ENCODE results near the gene AP2B1. TPM values are rescaled to one million over a fixed set of nuclear protein-coding genes. Genes with fewer than 3 reads are reported as not detected.
"Not testable (repeated sequence)": the region's sequence is repeated elsewhere in the genome, so short reads cannot be mapped to it uniquely, and the experiment has no call there.

Gene AP2B1
- total RNA-seq, 1 donor from 2014 or later: 156 TPM

DNA sequence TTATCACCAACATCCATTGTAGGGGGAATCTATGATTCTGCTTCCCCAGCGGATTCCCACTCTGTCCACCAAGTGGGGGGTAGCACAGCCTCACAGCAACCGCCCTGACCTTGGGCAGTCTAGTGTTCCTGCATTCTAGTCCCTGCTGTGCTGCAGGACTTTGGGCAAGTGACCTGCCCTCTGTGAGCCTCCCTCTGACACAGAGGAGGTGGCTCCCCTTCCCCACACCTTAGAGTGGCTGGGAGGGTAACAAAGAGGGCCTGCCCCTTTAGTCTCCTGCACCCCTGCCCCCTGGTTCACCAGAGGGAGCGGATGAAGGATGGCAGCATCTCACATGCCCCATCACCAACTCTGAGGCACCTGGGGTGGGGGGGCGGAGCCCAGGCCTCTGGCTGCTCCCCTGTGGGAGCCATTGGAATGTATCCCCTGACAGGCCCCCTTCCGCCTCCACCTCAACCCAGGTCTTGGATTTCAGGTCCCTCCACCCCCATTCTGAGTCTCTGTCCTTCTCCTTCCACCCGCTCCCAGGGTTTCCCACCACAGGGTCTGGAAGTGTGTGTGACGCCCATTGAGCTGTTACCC is 155.9 kb downstream of the AP2B1 start:
- peaks cover 29% of the 10 kb centered on the region for H3K27me3 Mint-ChIP-seq (ENCODE audit: insufficient read depth)
- no peak overlapping the region for H3K27ac Mint-ChIP-seq
- peaks cover under 1% of the 10 kb centered on the region for H3K4me1 Mint-ChIP-seq (ENCODE audit: low read depth)
- no peak for DNase-seq (ENCODE audit: low spot score)
- H3K36me3 Mint-ChIP-seq (ENCODE audit: low read depth): no peaks in the 10 kb centered on the region
- no peak overlapping the region for H3K4me3 Mint-ChIP-seq
- intact Hi-C loops (cut with micrococcal nuclease): loop anchor here (10.0 kb wide), 1 partner anchor 498 kb away; the partner anchor contains the start of gene SLFN5
- H3K9me3 Mint-ChIP-seq: no peaks in the 10 kb centered on the region

GRCh38 chr17:35743626-35744328 is 156.7 kb downstream of the AP2B1 start:
- no peaks in the 10 kb centered on the region for H3K9me3 Mint-ChIP-seq
- no peak for DNase-seq (ENCODE audit: low spot score)

DNA sequence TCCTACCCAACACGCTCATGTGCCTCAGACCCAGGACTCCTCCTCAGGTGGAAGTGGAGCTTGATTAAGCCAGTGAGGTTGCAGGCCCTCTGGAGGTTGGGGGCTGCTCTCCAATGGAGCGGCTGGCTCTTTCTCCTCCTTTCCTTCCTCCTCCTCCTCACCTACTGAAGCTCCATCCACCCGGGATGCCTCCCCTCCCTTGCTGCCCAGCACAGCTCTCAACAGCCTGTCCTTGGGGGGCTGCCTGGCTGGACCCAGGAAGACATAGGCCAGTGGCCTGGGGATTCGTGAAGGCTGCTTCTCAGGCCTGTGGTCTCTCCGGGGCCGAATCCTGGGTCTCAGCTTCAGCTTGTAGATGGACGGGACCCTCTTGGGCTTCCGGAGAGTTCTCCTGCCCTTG is 157.7 kb downstream of the AP2B1 start:
- H3K27ac Mint-ChIP-seq: no peak overlapping the region
- intact Hi-C loops (cut with micrococcal nuclease): loop anchor here (10.0 kb wide), 1 partner anchor 500 kb away; the partner anchor contains the start of gene SLFN5
- no peaks in the 10 kb centered on the region for H3K9me3 Mint-ChIP-seq
- DNase-seq (ENCODE audit: low spot score): no peak
- no peak overlapping the region for H3K4me3 Mint-ChIP-seq
- no peaks in the 10 kb centered on the region for H3K36me3 Mint-ChIP-seq (ENCODE audit: low read depth)
- H3K4me1 Mint-ChIP-seq (ENCODE audit: low read depth): peaks cover 13% of the 10 kb centered on the region
- peaks cover 35% of the 10 kb centered on the region for H3K27me3 Mint-ChIP-seq (ENCODE audit: insufficient read depth)

More at GRCh38 chr17:35743626-35744328, 156.7 kb downstream of the AP2B1 start:
- Mint-ChIP-seq H3K4me1 (ENCODE audit: low read depth) (peaks cover 9% of the 10 kb centered on the region), H3K27me3 (ENCODE audit: insufficient read depth) (peaks cover 32% of the 10 kb centered on the region), H3K27ac (no peak overlapping the region), H3K36me3 (ENCODE audit: low read depth) (no peaks in the 10 kb centered on the region), H3K4me3 (no peak overlapping the region)
- intact Hi-C loops (cut with micrococcal nuclease): loop anchor here (10.0 kb wide), 1 partner anchor 499 kb away; the partner anchor contains the start of gene SLFN5

DNA sequence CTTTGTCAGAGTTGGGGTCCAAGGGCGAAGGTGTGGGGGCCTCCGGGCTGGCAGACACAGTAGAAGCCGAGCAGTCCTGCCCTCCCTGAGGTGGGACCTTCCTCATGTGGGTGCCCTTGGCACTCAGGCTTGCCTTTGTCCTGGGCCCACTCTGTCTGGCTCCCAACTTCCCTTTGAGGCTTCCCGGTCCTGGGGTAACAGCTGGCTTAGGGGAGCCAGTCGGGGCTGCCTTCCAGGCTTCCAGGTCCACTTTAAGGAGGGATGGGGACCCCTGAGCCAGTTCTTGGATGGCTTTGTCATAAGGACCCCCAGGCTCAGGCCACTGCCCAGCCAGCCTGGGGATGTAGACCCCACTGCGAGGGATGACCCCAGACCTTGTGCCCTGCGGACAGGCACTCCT is 158.1 kb downstream of the AP2B1 start:
- H3K27me3 Mint-ChIP-seq (ENCODE audit: insufficient read depth): peaks cover 37% of the 10 kb centered on the region
- no peaks in the 10 kb centered on the region for H3K36me3 Mint-ChIP-seq (ENCODE audit: low read depth)
- intact Hi-C loops (cut with micrococcal nuclease): loop anchor here (10.0 kb wide), 1 partner anchor 500 kb away; the partner anchor contains the start of gene SLFN5
- H3K4me1 Mint-ChIP-seq (ENCODE audit: low read depth): peaks cover 13% of the 10 kb centered on the region
- H3K9me3 Mint-ChIP-seq: no peaks in the 10 kb centered on the region
- H3K27ac Mint-ChIP-seq: no peak overlapping the region
- DNase-seq (ENCODE audit: low spot score): no peak
- no peak overlapping the region for H3K4me3 Mint-ChIP-seq

DNA sequence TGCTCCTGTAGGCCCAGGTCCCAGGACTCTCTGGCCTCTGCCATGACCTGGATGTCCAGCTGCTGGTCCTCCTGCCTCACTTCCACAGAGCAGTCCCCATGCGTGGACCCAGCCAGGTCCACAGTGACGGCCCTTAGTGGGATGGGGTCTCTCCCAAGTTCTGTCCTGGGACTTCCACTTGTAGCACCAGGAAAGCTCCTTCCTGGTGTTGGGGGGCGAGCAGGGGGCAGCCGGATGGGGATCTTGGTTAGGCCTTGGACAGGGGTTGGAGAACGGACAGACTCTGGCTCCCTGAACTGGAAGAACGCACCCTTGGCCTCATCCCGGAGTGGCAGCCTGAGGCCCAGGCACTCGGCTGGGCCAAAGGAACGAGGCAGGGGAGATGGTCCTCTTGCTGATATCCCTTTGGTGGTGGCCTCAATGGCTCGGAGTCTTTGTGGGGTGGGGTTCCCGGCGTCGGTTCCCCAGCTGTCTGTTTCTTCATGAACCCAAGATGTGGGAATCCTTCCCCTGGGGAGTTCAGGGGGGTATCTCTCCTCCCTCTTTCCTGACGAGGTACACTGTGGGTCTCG is 158.7 kb downstream of the AP2B1 start:
- intact Hi-C loops (cut with micrococcal nuclease): loop anchor here (10.0 kb wide), 1 partner anchor 501 kb away; the partner anchor contains the start of gene SLFN5
- DNase-seq (ENCODE audit: low spot score): no peak
- H3K4me3 Mint-ChIP-seq: no peak overlapping the region
- H3K9me3 Mint-ChIP-seq: no peaks in the 10 kb centered on the region
- H3K36me3 Mint-ChIP-seq (ENCODE audit: low read depth): no peaks in the 10 kb centered on the region
- H3K27ac Mint-ChIP-seq: no peak overlapping the region
- H3K4me1 Mint-ChIP-seq (ENCODE audit: low read depth): peaks cover 13% of the 10 kb centered on the region
- H3K27me3 Mint-ChIP-seq (ENCODE audit: insufficient read depth): peaks cover 39% of the 10 kb centered on the region

- no peaks in the 10 kb centered on the region for H3K9me3 Mint-ChIP-seq
- H3K27me3 Mint-ChIP-seq (ENCODE audit: insufficient read depth): peaks cover 37% of the 10 kb centered on the region
These were observed 160.5 kb downstream of the AP2B1 start for GRCh38 chr17:35747540-35748017.

GRCh38 chr17:35748341-35748841 is 161.3 kb downstream of the AP2B1 start:
- H3K4me3 Mint-ChIP-seq: no peak overlapping the region
- H3K27me3 Mint-ChIP-seq (ENCODE audit: insufficient read depth): peaks cover 42% of the 10 kb centered on the region
- no peak overlapping the region for H3K27ac Mint-ChIP-seq
- no peaks in the 10 kb centered on the region for H3K9me3 Mint-ChIP-seq
- no peak for DNase-seq (ENCODE audit: low spot score)
- intact Hi-C loops (cut with micrococcal nuclease): loop anchor here (10.0 kb wide), 1 partner anchor 504 kb away; the partner anchor contains the start of gene SLFN5
- H3K4me1 Mint-ChIP-seq (ENCODE audit: low read depth): peaks cover 13% of the 10 kb centered on the region
- H3K36me3 Mint-ChIP-seq (ENCODE audit: low read depth): no peaks in the 10 kb centered on the region

More at GRCh38 chr17:35747540-35748017, 160.5 kb downstream of the AP2B1 start:
- Mint-ChIP-seq H3K4me1 (ENCODE audit: low read depth) (peaks cover 13% of the 10 kb centered on the region), H3K36me3 (ENCODE audit: low read depth) (no peaks in the 10 kb centered on the region), H3K27ac (no peak overlapping the region), H3K4me3 (no peak overlapping the region)
- peak; percentile 64 for DNase-seq (ENCODE audit: low spot score)
- intact Hi-C loops (cut with micrococcal nuclease): loop anchor here (1.0 to 10.0 kb wide), 7 partner anchors 134 to 749 kb away; partner anchors contain the start of genes NLE1 and SLFN5

GRCh38 chr17:35748979-35749378 is 161.9 kb downstream of the AP2B1 start:
- Mint-ChIP-seq H3K36me3 (ENCODE audit: low read depth) (no peaks in the 10 kb centered on the region), H3K4me1 (ENCODE audit: low read depth) (peaks cover 13% of the 10 kb centered on the region), H3K27me3 (ENCODE audit: insufficient read depth) (peaks cover 47% of the 10 kb centered on the region), H3K9me3 (no peaks in the 10 kb centered on the region), H3K27ac (no peak overlapping the region), H3K4me3 (no peak overlapping the region)
- no peak for DNase-seq (ENCODE audit: low spot score)
- intact Hi-C loops (cut with micrococcal nuclease): loop anchor here (10.0 kb wide), 1 partner anchor 504 kb away; the partner anchor contains the start of gene SLFN5

- Mint-ChIP-seq H3K36me3 (ENCODE audit: low read depth) (no peaks in the 10 kb centered on the region), H3K27me3 (ENCODE audit: insufficient read depth) (peaks cover 45% of the 10 kb centered on the region), H3K9me3 (no peaks in the 10 kb centered on the region), H3K4me3 (no peak overlapping the region), H3K4me1 (ENCODE audit: low read depth) (peaks cover 13% of the 10 kb centered on the region), H3K27ac (no peak overlapping the region)
- no peak for DNase-seq (ENCODE audit: low spot score)
- intact Hi-C loops (cut with micrococcal nuclease): loop anchor here (10.0 kb wide), 1 partner anchor 505 kb away; the partner anchor contains the start of gene SLFN5
These were observed 162.7 kb downstream of the AP2B1 start for GRCh38 chr17:35749560-35750412.

GRCh38 chr17:35750526-35751395 is 163.6 kb downstream of the AP2B1 start:
- Mint-ChIP-seq H3K4me1 (ENCODE audit: low read depth) (peaks cover 13% of the 10 kb centered on the region), H3K9me3 (no peaks in the 10 kb centered on the region), H3K27ac (no peak overlapping the region), H3K4me3 (no peak overlapping the region), H3K36me3 (ENCODE audit: low read depth) (no peaks in the 10 kb centered on the region), H3K27me3 (ENCODE audit: insufficient read depth) (peaks cover 45% of the 10 kb centered on the region)
- DNase-seq (ENCODE audit: low spot score): no peak
- intact Hi-C loops (cut with micrococcal nuclease): no loop called here

DNA sequence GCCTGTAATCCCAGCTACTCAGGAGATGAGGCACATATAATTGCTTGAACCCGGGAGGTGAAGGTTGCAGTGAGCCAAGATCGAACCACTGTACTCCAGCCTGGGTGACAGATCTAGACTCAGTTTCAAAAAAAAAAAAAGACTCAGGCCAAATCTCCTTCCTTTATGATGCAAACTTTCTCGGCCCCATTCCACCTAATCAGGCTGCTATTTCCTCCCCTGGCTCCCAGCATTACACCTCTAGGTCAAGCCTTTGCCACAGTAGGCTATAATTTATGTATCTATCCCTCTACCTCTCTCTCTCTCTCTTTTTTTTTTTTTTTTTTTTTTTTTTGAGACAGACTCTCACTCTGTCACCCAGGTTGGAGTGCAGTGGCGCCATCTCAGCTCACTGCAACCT is 164.4 kb downstream of the AP2B1 start:
- Mint-ChIP-seq H3K4me1 (ENCODE audit: low read depth) (peaks cover 13% of the 10 kb centered on the region), H3K27me3 (ENCODE audit: insufficient read depth) (peaks cover 45% of the 10 kb centered on the region)
- H3K4me3 Mint-ChIP-seq; DNase-seq (ENCODE audit: low spot score); H3K9me3 Mint-ChIP-seq; intact Hi-C loops (cut with micrococcal nuclease); H3K36me3 Mint-ChIP-seq (ENCODE audit: low read depth); H3K27ac Mint-ChIP-seq: not testable (repeated sequence)

Measured in activated T-helper 1 cell treated with anti-CD3 and anti-CD28 coated beads, Interleukin-12 subunit alpha, Interleukin-12 subunit beta, Interleukin-2, Interleukin-4 antibody, amounts not matched to agents 30 ng/mL and 10 ng/mL and 1 ng/mL, durations not matched to agents 14 hours and 24 hours and 36 hours (primary cell).